Ectodermal cell (in vitro differentiated cells): ENCODE measurements around the gene MAFG.
"Not testable (repeated sequence)": the region's sequence is repeated elsewhere in the genome, so short reads cannot be mapped to it uniquely, and the experiment has no call there.

Experiments
- H3K27ac ChIP-seq: 2 replicates; pipeline ENCODE4 v1.7.0; 2013; ENCODE audit warnings: mild to moderate bottlenecking, low read depth, low read length; ENCODE audit not compliant: insufficient read depth, poor library complexity, severe bottlenecking
- H3K27me3 ChIP-seq: 2 replicates; pipeline ENCODE4 v1.7.0; 2013; ENCODE audit warnings: mild to moderate bottlenecking, low read length; ENCODE audit not compliant: insufficient read depth, control insufficient read depth, poor library complexity, severe bottlenecking
- H3K36me3 ChIP-seq: one replicate; pipeline ENCODE4 v1.7.0; 2013; ENCODE audit warnings: low read length; ENCODE audit not compliant: control insufficient read depth, insufficient read depth
- H3K4me1 ChIP-seq: one replicate; pipeline ENCODE4 v1.7.0; 2013; ENCODE audit warnings: low read length; ENCODE audit not compliant: control insufficient read depth, insufficient read depth
- H3K4me3 ChIP-seq: 2 replicates; pipeline ENCODE4 v1.7.0; 2013; ENCODE audit warnings: low read depth, low read length, control low read depth; ENCODE audit not compliant: insufficient read depth
- H3K9me3 ChIP-seq: 2 replicates; pipeline ENCODE4 v1.7.0; 2013; ENCODE audit warnings: mild to moderate bottlenecking, low read length, moderate library complexity; ENCODE audit not compliant: control insufficient read depth
- WGBS, 2 experiments: methylation state at CpG; one replicate each; pipeline ENCODE4 v1.1.7; 2013; ENCODE audit warnings: missing lambda C conversion rate in 2 of 2; 5-methylcytosine and 5-hydroxymethylcytosine counted together

Gene MAFG

DNA sequence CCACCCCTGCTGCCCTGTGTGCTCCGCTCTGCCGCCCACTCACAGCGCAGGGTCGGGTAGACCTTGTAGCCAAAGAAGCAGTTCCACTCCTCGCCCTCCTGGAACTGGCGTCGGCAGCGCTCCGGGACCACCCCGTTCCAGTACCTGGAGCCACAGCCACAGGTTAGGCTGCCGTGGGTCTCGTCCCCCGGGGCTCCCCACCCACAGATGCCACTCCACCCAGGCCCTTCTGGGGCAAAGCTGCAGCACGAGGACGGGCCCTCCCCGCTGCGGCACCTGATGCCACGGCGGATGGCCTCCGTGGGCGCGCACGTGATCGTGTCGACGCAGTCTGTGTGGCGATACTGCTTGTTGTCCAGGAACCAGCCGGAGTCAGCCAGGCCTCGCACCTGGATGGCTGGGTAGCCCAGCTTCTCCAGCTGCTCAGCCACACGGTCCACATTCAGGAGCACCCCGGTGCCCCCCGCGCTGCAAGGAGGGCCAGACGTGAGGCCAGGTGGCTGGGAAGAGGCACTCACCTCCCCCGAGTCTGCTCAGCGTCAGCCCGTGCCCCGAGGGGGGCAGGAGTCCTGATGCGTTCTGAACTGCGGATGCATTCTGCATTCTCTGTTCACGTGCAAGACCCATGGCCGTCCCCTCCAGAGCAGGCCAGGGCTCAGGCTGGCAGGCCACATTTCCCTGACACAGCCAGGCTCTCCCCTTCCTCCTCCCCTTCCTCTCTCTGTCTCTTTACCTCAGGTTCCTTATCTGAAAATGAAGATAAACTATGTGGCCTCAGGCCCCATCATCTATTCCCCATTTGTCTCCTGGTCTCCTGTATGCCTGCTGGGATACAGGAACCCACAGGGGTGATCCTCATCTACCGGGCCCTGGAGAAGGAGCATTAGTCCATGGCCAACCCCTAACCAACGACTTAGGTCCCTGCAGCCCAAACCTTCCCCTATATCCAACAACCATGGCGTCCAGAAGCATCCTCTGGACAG, 29.4 kb upstream of the MAFG start:
- no peak overlapping the region for H3K4me3 ChIP-seq
- 85% methylated on average over 45 of the region's 45 CpGs for WGBS, 2 experiments

DNA sequence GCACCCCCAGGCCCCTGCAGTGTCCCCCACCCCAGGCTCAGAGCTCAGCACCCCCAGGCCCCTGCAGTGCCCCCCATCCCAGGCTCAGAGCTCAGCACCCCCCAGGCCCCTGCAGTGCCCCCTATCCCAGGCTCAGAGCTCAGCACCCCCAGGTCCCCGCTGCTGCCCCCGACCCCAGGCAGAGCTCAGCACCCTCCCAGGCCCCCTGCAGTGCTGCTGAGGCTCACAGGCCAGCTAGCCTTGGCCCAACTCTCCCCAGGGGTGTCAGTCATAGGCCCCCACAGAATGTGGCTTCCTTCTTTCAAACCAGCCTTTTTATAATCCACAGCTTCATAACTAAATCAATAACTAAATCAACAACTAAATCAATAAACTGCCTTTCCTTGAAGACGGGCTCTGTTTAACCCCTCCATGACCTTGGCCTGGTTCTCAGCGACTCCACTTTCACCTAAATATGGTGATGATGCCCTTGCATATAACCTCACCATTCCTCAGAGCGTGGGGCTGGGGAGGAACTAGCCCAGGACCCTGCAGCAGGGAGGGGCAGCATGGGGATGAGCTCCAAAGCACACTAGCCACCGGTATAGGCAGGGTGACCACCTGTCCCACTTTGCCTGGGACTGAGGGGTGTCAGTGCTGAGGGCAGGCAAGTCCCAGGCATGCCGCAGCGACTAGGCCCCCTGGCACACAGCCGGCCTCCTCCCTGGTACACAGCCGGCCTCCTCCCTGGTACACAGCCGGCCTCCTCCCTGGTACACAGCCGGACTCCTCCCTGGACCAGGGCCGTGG, 28.4 kb upstream of the MAFG start:
- Histone ChIP-seq H3K36me3 (no peaks in the 10 kb centered on the region), H3K27ac (no peak overlapping the region), H3K27me3 (peaks cover 41% of the 10 kb centered on the region), H3K9me3 (no peaks in the 10 kb centered on the region), H3K4me3 (no peak overlapping the region), H3K4me1 (no peaks in the 10 kb centered on the region)
- WGBS, 2 experiments: 91% methylated on average over 13 of the region's 13 CpGs

More for the DNA sequence above, 29.4 kb upstream of the MAFG start:
- Histone ChIP-seq H3K36me3 (no peaks in the 10 kb centered on the region), H3K27me3 (peaks cover 51% of the 10 kb centered on the region), H3K9me3 (no peaks in the 10 kb centered on the region), H3K27ac (no peak overlapping the region), H3K4me1 (peaks cover 4% of the 10 kb centered on the region)

DNA sequence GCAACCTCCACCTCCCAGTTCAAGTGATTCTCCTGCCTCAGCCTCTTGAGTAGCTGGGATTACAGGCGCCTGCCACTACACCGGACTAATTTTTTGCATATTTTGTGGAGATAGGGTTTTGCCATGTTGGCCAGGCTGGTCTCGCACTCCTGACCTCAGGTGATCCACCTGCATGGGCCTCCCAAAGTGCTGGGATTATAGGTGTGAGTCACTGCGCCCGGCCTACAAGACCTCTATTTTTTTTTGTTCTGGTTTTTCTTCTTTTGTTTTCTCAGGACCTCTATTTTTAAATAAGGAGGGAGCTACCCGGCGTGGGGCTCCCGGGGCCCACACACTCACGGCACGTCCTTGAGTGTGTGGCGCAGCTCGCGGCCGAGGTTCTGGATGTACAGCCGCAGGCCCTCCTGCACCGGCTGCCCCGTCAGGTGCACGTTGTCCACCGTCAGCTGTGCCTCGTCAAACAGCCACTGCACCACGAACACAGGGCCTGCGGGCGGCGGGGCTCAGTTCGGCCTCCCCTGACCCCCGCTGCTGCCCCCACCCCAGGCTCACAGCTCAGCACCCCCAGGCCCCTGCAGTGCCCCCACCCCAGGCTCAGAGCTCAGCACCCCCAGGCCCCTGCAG, 27.6 kb upstream of the MAFG start:
- Histone ChIP-seq H3K4me3 (no peak overlapping the region), H3K36me3 (no peaks in the 10 kb centered on the region), H3K27me3 (peaks cover 33% of the 10 kb centered on the region), H3K9me3 (no peaks in the 10 kb centered on the region), H3K4me1 (no peaks in the 10 kb centered on the region), H3K27ac (no peak overlapping the region)
- 91 to 93% methylated on average over 25 to 26 of the region's 26 CpGs for WGBS, 2 experiments

DNA sequence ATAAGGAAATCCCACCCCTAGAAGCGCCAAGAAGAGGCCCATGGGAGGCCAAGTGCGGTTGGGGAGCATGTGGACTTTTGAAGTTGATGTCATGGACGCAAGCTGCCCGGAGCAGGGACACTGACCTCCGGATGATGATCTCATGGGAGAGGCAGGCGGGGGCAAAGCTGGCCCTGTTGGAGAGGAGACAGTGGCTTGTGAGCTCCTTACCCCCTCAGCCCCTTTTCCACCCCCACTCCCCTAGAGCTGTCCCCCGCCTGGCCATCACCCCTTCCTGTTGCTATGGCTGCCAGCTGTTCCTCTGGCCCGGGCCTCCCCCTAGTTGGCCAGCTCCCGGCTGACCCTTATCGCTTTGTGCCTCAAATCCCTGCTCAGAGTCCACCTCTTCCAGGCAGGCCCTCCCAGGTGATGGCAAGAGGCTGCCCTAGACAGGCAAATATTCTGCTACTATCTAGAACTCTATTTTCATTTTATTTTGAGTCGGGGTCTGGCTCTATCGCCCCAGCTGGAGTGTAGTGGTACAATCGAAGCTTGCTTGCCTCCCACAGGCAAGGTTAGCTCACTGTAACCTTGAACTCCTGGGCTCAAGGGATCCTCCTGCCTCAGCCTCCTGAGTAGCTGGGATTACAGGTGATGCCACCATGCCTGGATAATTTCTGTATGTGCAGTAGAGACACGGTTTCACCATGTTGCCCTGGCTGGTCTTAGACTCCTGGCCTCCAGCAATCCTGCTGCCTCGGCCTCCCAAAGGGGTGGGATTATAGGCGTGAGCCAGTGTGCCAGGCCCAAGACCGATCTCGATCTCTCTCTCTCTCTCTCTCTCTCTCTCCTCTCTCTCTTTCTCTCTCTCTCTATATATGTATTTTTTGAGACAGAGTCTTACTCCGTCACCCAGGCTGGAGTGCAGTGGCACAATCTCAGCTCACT, 26.9 kb upstream of the MAFG start:
- H3K9me3 ChIP-seq: no peaks in the 10 kb centered on the region
- H3K27me3 ChIP-seq: peaks cover 26% of the 10 kb centered on the region
- no peaks in the 10 kb centered on the region for H3K4me1 ChIP-seq
- 87 to 89% methylated on average over 19 of the region's 19 CpGs for WGBS, 2 experiments
- no peaks in the 10 kb centered on the region for H3K36me3 ChIP-seq
- no peak overlapping the region for H3K27ac ChIP-seq
- no peak overlapping the region for H3K4me3 ChIP-seq

DNA sequence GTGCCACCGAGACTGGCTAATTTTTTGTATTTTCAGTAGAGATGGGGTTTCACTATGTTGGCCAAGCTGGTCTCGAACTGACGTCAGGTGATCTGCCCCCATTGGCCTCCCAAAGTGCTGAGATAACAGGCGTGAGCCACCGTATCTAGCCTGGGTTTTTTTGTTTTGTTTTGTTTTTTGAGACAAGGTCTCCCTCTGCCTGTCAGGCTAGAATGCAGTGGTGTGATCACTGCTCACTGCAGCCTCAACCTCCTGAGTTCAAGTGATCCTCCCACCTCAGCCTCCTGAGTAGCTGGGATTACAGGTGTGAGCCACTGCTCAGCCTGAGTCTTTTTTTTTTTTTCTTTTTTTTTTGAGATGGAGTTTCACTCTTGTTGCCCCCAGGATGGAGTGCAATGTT, 25.9 kb upstream of the MAFG start:
- 80 to 81% methylated on average over 5 of the region's 5 CpGs for WGBS, 2 experiments
- not testable (repeated sequence) for H3K9me3 ChIP-seq, H3K4me3 ChIP-seq, H3K27ac ChIP-seq, H3K36me3 ChIP-seq, H3K4me1 ChIP-seq
- H3K27me3 ChIP-seq: peaks cover 16% of the 10 kb centered on the region

DNA sequence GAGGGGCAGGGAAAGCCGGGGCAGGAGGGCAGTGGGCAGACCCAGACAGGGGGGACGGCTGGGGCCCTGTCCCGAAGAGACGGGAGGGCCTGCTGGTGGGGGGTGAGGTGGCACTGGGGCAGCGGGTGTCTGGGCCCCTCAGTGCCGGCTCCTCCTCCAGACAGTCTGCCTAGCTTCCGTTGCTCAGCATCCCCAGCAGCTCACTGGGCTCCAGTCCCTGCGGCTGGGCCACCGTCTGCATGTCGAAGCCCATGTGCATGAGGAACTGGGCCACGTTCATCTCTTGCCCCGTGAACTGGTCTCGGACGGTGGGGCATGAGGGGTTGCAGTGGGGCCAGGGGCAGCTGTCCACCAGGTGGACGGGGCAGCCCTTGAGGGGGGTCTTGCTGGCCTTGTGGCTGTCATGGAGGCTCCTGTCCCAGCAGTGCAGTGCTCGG, 25.3 kb upstream of the MAFG start:
- WGBS, 2 experiments: 82 to 86% methylated on average over 16 of the region's 16 CpGs
- H3K36me3 ChIP-seq: no peaks in the 10 kb centered on the region
- no peaks in the 10 kb centered on the region for H3K4me1 ChIP-seq
- no peak overlapping the region for H3K4me3 ChIP-seq
- H3K27me3 ChIP-seq: peaks cover 10% of the 10 kb centered on the region
- no peaks in the 10 kb centered on the region for H3K9me3 ChIP-seq
- H3K27ac ChIP-seq: no peak overlapping the region

DNA sequence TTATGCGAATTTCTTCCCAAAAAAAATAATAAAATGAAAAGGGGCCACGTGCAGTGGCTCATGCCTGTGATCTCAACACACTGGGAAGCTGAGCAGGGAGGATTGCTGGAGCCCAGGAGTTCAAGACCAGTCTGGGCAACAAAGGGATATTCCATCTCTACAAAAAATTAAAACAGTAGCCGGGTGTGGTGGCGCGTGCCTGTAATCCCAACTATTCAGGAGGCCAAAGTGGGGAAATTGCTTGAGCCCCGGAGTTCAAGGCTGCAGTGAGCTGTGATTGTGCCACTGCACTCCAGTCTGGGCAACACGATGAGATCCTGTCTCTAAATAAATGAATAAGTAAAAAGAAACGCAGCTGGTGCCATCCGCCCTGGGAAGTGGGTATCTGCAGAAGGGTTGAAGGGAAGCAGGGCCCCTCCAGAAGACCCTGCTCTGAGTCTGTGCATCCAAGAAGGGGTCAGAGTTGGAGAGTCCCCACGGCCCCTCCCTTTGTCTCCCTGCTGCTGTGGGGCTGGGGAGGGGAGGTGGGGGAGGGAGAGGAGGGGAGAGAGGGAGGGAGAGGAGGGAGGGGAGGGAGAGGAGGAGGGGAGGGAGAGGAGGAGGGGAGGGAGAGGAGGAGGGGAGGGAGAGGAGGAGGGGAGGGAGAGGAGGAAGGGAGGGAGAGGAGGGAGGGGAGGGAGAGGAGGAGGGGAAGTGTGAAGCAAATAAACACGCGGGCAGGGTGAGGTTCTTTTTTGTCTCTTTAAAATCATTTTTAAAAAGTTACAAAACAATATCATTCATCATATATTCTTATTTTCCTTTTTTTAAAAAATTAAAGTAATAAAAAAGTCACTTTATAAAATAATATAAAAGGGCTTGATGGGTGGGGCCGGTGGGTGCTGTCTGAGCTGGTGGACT, 24.5 kb upstream of the MAFG start:
- no peaks in the 10 kb centered on the region for H3K4me1 ChIP-seq

DNA sequence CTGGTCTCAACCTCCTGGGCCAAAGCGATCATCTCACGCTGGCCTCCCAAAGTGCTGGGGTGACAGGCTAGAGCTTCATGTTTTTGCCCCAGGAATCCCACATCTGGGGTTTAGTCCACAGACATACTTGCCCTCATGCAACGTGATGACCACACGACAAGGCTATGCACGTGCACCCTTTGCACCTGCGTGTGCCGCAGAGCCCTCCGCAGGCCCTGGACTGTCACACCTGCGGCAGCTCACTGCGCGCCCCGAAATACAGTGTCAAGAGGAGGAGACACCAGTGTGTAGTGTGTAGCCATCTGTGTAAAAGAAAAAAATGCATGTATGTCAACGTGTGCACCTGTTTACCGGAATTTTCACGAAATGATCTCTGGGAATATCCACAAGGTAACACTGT, 23.0 kb upstream of the MAFG start:
- Histone ChIP-seq H3K27ac (no peak overlapping the region), H3K4me1 (no peaks in the 10 kb centered on the region), H3K9me3 (no peaks in the 10 kb centered on the region), H3K36me3 (no peaks in the 10 kb centered on the region), H3K27me3 (no peaks in the 10 kb centered on the region), H3K4me3 (no peak overlapping the region)
- WGBS, 2 experiments: 88 to 90% methylated on average over 15 of the region's 15 CpGs

More for the DNA sequence above, 24.5 kb upstream of the MAFG start:
- peaks cover 2% of the 10 kb centered on the region for H3K27me3 ChIP-seq
- H3K36me3 ChIP-seq: no peaks in the 10 kb centered on the region
- H3K27ac ChIP-seq: no peak overlapping the region
- no peaks in the 10 kb centered on the region for H3K9me3 ChIP-seq
- H3K4me3 ChIP-seq: no peak overlapping the region
- WGBS, 2 experiments: 80 to 83% methylated on average over 10 of the region's 13 CpGs
